Measurements from ENCODE around the gene DDX10. TPM values are rescaled to one million over a fixed set of nuclear protein-coding genes. Genes with fewer than 3 reads are reported as not detected.

Gene DDX10
- 24.5 and 29.0 TPM in 2 replicates for total RNA-seq

DNA sequence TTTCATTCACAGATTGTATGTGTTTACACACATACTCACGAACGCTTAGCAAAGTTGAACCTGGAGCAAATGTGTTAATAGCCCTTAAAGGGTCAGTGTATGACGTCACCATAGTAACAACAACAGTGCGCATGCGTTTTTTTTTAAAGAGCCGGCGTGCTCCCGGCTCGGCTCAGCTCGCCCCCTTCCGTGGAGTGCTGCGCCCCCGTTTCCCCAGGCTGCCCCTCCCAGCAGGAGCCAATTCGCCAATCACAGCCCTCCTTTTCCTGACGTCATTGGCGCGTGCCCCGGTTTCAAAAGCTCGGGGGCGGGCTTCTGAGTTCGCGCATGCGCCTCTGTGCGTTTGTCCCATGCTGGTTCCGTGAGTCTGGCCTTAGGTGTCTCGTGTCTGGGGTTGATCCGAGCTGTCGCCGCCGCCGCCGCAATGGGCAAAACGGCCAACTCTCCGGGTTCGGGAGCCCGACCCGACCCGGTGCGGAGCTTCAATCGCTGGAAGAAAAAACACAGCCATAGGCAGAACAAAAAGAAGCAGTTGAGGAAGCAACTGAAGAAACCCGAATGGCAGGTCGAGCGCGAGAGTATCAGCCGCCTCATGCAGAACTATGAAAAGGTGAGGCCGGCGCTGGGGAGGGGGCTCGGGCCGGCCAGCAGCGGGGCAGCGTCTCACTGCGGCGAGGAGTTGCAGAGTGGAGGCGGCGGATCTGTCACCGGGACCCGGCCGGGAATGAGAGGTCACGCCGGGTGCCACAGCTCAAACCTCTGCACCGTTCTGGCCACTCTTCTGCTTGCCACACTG, at the start of gene DDX10:
TSS of gene DDX10 (plus strand) at position 340 of the 796 bp plus-strand sequence. CDS start at position 425, 85 bp downstream.
- peak within 1 kb of the TSS; percentile 86 for H3K4me3 ChIP-seq (ENCODE audit: low read depth, low read length)
- no peaks in the 10 kb centered on the region for H3K36me3 ChIP-seq (ENCODE audit: control insufficient read depth, insufficient read depth, low read length)
- H3K27me3 ChIP-seq (ENCODE audit: control insufficient read depth, insufficient read depth, low read length) = no peaks in the 10 kb centered on the region
- TF ChIP-seq, protein P1, sequence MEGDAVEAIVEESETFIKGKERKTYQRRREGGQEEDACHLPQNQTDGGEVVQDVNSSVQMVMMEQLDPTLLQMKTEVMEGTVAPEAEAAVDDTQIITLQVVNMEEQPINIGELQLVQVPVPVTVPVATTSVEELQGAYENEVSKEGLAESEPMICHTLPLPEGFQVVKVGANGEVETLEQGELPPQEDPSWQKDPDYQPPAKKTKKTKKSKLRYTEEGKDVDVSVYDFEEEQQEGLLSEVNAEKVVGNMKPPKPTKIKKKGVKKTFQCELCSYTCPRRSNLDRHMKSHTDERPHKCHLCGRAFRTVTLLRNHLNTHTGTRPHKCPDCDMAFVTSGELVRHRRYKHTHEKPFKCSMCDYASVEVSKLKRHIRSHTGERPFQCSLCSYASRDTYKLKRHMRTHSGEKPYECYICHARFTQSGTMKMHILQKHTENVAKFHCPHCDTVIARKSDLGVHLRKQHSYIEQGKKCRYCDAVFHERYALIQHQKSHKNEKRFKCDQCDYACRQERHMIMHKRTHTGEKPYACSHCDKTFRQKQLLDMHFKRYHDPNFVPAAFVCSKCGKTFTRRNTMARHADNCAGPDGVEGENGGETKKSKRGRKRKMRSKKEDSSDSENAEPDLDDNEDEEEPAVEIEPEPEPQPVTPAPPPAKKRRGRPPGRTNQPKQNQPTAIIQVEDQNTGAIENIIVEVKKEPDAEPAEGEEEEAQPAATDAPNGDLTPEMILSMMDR (IDR thresholded peaks at IDR 0.05; ENCODE audit: insufficient read depth, low read length, poor library complexity, severe bottlenecking) = peak; percentile 25
- peak; percentile 84 for DNase-seq (ENCODE audit: low read depth)

DNA sequence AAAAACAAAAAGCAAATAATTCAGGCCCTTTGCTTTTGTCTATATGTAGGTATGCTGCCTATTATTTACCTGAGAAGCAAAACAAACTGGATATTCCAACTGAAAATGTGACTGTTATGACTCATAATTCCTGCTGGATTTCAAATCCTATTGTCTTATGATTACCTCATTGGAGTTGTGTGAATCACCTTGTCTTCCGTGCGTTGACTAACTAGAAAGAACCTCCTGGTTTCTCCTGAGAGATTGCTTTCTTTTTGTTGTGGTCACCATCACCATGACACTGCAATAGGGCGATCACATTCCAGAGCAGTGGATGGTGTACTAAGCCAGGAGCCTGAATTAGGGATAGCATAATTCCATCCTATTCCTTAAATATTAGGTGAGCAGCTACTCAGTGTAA, 48.3 kb upstream of the DDX10 start:
- Histone ChIP-seq H3K36me3 (ENCODE audit: control insufficient read depth, insufficient read depth, low read length) (no peaks in the 10 kb centered on the region), H3K27me3 (ENCODE audit: control insufficient read depth, insufficient read depth, low read length) (no peaks in the 10 kb centered on the region), H3K4me3 (ENCODE audit: low read depth, low read length) (no peak overlapping the region)
- peak; percentile 99 for DNase-seq (ENCODE audit: low read depth)
- TF ChIP-seq, protein P1 (IDR thresholded peaks at IDR 0.05; ENCODE audit: insufficient read depth, low read length, poor library complexity, severe bottlenecking) = no peak

DNA sequence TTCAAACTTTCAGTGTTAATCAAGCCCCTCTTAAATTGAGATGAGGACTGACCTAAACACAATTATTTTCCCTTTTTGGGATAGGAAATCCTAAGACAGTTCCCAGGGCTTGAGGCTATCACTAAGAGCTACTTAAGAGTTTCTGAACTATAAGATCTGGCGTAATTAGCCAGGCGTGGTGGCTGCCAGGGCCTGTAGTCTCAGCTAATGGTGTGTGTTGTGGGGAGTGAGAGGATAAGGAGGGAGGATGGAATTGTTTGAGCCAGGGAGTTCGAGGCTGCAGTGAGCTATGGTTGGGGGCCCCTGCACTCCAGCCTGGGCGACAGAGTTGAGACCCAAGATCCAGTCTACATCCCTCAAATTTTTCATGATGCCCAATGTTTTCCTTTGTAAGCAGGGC, 47.8 kb upstream of the DDX10 start:
- no peak for DNase-seq (ENCODE audit: low read depth)
- H3K4me3 ChIP-seq (ENCODE audit: low read depth, low read length) = no peak overlapping the region
- no peaks in the 10 kb centered on the region for H3K27me3 ChIP-seq (ENCODE audit: control insufficient read depth, insufficient read depth, low read length)
- TF ChIP-seq, protein P1 (IDR thresholded peaks at IDR 0.05; ENCODE audit: insufficient read depth, low read length, poor library complexity, severe bottlenecking) = no peak
- no peaks in the 10 kb centered on the region for H3K36me3 ChIP-seq (ENCODE audit: control insufficient read depth, insufficient read depth, low read length)

DNA sequence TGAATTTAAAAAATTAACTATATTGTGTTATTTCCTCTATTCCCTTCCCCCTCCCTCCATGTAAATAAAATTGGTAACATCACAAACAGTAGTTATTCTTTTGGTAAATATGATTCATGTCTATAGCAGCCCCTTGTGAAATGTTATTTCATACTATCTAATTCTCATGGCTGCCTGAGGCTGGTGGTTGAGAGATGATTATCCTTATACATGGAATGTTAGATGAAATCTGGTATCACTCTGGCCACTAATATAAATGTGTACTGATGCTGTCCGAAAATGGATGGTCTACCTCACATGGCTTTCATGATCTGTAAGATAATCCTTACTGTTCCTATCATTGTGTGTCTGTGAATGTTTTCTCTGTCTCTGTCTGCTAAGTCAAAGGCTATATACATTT, 46.3 kb upstream of the DDX10 start:
- Histone ChIP-seq H3K27me3 (ENCODE audit: control insufficient read depth, insufficient read depth, low read length) (no peaks in the 10 kb centered on the region), H3K4me3 (ENCODE audit: low read depth, low read length) (no peak overlapping the region), H3K36me3 (ENCODE audit: control insufficient read depth, insufficient read depth, low read length) (no peaks in the 10 kb centered on the region)
- TF ChIP-seq, protein P1 (IDR thresholded peaks at IDR 0.05; ENCODE audit: insufficient read depth, low read length, poor library complexity, severe bottlenecking) = no peak
- no peak for DNase-seq (ENCODE audit: low read depth)

DNA sequence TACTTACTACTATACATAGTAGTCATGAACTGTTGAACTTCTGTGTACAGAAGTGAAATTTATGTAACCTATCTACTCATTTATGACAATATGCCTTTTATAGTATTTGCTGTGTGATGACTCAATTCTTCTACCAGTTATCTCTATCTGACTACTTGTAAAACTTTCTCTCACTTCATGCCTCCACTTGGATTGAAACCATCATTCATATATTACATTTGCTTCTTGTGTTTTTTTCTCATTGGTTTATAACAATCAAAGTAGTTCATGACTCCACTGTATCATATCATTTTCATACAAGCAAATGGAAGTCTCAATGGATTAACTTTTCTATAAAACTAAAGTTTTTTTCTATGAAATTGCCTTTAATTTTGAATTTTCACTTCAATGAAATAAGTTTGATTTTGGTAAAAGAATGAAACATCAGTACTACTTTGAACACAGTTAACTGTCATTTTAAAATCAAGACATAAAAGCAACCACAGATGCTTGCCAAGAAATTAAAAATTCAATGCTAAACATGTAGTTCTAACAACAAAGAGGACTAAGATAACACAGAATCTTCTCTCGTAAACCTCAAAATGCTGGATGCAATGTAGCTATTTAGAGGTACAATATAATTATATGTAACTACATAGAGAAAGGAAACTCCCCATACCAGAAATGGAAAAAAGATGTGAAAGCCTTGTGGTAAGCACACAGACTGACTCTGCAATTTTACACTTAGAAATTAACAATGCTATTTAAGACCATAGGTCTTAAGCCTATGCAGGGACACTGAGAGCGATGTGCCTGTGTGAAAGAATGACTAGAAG, 43.7 kb upstream of the DDX10 start:
- TF ChIP-seq, protein P1 (IDR thresholded peaks at IDR 0.05; ENCODE audit: insufficient read depth, low read length, poor library complexity, severe bottlenecking) = no peak
- DNase-seq (ENCODE audit: low read depth) = no peak
- no peaks in the 10 kb centered on the region for H3K27me3 ChIP-seq (ENCODE audit: control insufficient read depth, insufficient read depth, low read length)
- no peaks in the 10 kb centered on the region for H3K36me3 ChIP-seq (ENCODE audit: control insufficient read depth, insufficient read depth, low read length)
- no peak overlapping the region for H3K4me3 ChIP-seq (ENCODE audit: low read depth, low read length)
